GM11168 (cell line): Measurements from ENCODE around the gene NEB.
"Not testable (repeated sequence)": the region's sequence is repeated elsewhere in the genome, so short reads cannot be mapped to it uniquely, and the experiment has no call there.

Source experiments
- in situ Hi-C: fragments of 300-500 bp; cut with MboI; formaldehyde crosslinking; loops from one replicate; pipeline ENCODE4 v1.12.0; 2022; ENCODE audit warnings: low sequenced_read_pairs; ENCODE audit not compliant: unreplicated experiment

The NEB gene

DNA sequence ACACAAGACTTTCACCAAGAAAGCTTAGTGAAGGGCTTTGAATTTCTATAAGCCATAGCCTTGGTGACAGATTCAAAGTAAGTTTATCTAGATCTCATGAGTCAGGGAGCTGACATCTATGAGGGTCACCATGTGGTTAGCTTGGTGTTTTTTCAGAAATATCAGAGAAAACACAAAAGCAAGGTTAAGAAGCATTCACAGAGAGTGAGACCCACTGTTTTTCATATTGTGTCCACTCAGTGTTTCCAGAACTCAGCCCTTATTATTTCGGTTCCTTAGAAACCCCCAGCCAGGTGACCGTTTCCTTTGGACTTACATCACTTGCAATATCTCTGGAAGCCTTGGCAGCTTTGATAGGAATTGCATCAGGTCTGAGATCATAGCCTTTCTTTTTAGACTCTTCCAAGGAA is 76.6 kb downstream of the NEB start:
- in situ Hi-C loops: no loop called here

DNA sequence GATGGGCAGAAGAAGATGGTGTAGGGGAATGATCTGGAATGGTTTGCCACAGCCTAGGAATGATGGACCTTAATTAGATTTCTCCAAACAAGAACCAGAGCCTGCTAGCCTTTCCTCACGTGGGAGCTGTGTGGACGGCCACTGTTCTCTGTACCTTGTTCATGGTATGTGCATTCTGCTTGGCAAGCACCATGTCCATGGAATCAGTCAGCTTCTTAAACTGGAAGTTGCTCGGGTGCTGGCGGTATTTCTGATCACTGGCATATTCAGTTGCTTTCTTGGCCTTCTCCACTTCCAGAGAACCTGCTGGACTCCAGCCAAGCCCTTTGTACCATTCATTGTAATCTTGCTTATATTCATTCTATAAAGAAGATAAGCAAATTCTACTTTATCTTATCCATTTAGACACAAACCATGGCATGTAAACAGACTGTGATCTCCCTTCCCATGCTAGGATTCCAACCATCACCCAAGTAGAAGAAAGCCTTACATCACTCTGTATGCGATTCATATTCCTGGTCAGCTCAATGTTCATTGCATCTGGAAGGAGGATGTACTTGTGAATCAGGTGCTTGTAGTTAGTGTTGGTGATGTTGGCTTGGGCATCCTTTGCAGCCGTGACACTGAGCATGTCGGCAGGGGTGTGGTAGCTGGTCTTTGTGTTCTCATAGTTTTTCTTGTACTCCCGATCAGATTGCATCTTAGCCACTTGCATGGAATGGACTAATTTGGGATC is 78.4 kb downstream of the NEB start:
- in situ Hi-C loops: no loop called here

DNA sequence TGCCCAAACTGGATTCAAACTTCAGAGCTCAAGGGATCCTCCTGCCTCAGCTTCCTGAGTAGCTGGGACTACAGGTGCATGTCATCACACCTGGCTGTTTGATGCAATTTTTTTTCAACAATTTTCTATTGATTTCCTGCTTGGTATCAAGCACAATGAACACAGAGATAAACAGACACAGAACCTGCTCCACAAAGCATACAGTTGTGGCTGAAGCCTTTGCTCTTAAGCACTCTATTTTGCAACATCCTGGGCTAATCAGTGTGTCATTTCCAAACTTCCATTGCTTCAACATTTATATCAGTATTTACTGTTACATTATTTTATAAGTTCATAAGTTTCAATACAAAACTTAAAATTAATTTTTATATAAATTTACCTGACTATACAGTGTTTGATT is 79.4 kb downstream of the NEB start:
- in situ Hi-C loops: no loop called here

DNA sequence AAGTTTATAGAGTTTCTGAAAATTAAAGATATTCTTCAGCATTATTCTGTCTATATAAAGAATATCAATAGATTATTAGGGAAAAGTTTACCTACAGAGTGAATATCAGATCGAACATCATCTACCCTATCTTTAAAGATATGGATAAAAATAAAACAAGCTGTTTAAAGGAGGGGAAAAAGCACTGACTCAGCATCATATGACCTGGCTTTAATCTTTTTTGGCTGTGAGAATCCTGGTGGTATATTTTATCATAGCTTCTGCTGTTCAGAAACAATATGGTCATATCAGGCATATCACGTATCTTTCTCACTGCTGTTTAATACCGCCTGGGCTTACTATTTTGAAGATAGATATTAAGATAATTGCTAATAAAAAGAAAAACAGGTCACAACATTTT is 80.2 kb downstream of the NEB start:
- in situ Hi-C loops: no loop called here

DNA sequence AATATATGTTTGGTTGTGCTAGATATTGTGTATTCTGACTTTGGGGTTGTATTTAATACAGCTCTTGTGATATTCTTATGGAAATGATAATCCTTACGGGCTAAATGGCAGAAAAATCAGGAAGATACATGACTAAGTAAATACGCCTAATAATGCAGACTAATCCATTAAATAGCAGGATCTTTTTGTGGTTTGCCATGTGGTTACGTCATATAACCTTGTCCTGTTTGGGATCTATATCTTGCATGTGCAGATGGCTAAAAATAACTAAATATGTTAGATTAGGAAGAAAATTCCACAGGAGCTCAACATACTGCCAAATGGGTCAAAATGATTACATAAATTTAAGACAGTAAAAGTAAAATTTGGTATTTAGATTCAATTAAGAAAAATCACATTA is 83.0 kb downstream of the NEB start:
- in situ Hi-C loops: no loop called here

DNA sequence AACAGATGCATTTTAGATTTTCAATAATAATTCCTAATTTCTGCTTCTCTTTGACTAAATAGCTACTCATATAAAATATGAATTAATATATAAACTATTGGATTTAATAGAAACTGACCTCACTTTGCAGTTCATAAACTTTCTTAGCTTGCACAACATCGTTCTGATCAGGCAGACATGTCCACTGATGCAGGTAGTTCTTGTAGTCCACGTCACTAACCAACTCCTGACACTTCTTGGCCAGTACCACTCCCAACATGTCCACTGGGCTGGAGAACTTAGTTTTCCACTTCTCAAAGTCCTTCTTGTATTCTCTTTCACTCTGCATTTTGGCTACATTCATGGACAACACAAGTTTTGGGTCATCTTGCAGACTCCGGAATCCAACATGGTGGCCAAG is 83.8 kb downstream of the NEB start:
- in situ Hi-C loops: no loop called here

DNA sequence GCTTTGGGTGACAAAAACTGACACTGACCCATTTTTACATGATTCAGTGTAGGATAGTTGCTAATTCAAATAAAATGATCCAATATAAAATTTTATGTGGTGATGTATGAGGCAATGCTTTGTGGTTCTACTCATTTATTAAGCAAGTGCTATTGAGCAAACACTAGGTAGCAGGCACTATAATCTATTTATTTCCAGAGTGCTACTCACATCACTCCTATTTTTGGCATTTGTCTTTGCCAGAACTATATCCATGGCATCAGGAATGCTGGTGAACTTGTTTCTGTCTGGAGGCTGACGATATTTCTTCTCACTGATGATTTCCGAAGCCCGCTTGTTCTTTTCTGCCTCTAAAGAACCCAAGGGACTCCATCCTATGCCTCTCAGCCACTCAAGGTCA is 84.3 kb downstream of the NEB start:
- in situ Hi-C loops: no loop called here

DNA sequence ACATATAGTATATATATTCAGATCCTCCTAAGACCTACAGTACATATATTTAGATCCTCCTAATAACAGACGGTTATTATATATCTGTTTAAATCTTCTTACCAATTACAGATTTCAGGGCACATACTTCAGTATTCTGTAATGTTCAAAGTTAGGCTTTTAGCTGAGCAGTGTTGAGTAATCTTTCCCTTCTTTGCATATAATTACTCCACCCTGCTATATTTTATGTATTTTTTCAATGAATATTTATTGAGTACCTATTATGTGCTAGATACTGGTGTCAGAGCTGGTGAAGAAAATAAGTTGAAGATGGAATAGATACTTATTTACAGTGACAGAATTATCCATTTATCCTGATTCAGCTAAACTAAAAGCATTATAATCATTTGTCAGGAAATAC is 84.9 kb downstream of the NEB start:
- in situ Hi-C loops: no loop called here

DNA sequence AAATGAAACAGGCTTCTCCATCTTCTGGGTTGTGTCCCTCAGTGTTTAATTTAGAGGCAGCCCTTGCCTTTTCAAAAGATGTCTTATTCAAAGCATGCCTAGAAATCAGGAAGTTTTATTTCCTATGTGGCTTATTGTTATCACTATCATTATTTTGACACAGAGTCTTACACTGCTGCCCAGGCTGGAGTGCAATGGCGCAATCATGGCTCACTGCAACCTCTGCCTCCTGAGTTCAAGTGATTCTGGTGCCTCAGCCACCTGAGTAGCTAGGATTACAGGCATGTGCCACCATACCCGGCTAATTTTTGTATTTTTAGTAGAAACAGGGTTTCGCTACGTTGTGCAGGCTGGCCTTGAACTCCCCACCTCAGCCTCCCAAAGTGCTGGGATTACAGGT is 87.8 kb downstream of the NEB start:
- in situ Hi-C loops: not testable (repeated sequence)

DNA sequence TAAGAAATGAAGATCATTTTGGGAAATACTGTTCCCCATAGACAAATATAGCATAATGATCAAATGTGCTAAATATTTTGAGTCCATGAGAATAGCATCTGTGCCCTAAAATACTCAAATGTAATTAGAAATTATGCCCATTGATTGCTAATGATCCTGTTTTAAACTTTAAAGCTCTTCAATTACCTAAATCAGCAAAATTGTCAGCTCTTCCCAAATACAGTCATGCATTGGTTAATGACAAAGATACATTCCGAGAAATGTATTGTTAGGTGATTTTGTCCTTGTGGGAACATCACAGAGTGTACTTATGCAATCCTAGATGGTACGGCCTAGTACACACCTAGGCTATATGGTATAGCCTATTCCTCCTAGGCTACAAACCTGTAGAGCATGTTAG is 89.7 kb downstream of the NEB start:
- in situ Hi-C loops: no loop called here

DNA sequence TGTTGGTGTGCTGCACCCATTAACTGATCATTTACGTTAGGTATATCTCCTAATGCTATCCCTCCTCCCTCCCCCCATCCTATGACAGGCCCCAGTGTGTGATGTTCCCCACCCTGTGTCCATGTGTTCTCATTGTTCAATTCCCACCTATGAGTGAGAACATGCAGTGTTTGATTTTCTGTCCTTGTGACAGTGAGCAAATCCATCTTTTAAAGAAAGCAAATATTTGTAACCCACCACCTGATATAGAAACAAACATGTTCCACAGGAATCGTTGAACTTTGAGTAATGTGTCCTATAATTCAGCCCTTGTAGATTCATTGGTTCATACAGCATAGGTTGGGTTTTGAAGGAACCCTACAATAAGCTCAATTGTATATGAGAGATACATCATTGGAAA is 92.4 kb downstream of the NEB start:
- in situ Hi-C loops: not testable (repeated sequence)

DNA sequence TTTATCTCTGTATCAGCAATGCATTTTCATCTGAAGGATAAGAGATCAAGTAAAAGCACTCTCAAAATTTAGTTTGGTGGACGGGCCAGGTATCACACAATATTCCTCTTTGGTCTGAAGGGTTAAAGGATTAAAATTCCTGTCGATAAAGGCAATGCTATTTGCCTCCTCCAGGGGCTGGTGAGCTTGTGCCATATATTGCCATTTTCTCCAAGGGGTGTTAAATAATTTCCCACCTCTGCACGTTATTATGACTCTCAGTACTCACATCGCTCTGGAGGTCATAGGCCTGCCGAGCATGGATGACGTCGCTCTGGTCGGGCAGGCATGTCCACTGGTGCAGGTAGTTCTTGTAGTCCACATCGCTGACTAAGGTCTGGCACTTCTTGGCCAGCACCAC is 94.2 kb downstream of the NEB start:
- in situ Hi-C loops: no loop called here

DNA sequence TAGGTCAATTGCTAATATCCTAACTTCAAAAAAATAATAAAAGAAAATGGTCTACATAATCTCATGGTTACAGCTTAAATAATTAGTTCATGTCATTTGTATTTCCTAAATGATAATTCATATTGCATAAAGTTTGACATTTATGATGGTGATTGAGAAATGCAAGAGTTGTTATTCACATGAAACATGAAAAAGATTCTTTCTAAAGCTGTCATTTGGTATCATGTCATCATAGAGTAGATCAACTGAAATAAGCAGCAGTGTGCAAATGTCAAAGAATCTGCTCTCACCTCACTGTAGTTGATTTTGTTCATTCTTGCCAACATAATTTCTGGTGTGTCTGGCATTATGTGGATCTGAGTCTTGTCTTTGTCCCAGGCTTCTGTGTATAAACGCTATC is 95.3 kb downstream of the NEB start:
- in situ Hi-C loops: no loop called here

DNA sequence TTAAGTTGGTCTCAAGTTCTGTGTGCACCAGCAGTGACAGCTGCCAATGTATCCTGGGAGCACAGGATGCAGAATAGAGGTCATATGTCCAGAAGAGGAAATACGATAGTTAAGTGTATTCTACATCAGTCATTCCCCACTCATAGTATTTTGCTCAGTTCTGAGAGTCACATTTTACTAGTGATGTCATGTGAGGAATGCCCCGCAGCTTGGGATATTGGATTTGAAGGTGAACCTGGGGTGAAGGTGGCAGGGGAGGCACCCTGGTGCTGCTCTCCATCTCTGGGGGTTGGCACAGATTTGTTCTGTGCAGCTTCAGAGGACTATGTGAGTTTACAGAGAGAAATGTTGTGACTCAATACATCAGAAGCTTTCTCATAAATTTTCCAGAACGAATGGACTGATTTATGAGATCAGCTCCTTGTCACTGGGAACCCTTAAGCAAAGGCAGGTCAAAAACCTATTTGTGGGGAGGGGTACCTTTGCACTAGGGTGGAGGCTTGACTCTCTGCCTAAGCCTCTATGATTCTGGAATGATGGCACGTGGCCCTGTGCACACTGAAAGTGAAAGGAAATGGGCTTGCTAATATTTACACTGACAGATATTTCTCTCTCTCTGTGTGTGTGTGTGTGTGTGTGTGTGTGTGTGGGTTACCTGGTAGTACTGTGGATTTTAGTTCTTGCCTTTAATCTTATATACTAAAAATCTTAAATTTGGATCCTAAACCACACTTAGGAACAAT is 95.9 kb downstream of the NEB start:
- in situ Hi-C loops: no loop called here

DNA sequence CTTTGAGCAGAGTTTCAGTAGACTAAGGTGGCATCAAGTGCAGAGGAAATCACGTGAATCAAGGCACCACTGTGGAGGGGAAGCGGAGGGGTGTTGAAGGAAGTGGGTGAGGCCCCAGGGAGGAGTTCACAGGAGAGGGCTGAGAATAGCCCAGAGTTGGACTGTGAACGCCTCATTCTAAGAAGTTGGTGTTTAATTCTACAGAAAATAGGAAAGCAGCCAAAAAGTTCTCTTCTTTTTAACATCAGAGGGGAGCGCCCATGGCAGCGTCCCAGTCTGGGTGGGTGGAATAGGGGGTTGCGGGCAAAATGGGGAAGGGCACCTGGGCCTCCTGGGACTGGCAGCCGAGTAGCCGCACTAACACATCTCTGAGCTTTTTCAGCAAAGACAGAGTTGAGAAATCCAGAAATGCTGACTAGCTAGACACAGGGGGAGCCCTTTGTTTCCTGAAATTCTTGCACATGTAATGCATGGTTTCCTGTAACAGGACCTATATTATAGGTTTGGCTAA is 97.0 kb downstream of the NEB start:
- in situ Hi-C loops: no loop called here

DNA sequence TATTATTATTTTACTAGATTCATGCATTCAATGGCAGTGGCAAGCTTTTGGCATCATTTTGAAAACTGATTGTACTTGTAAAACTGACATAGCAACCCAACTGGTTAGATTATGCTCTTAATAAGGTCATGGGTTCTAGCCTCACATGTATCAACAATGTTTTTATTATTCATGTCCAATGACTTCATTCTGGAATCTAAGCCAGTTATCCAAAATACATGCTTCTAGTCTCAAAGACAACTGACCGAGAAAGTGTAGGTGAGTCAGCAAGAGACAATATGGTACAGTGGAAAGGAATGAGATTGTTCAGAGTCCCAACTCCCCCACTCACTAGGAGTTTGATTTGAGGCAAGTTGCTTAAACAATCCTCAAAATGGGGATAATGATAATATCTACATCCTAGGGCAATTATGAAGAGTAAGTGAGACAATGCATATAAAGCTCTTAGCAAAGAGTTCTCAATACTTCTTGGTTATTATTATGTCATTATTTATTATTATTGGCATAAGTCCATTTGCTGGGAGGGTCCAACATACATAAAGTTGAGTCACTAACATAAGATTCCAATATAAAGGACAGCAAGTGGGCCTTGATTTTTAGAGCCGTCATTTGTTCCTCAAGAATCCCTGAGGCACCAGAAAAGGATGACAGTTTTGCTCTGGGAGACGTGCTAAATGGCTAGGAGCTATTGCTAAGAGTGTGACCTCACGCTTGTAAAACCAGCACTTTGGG is 99.4 kb downstream of the NEB start:
- in situ Hi-C loops: no loop called here

DNA sequence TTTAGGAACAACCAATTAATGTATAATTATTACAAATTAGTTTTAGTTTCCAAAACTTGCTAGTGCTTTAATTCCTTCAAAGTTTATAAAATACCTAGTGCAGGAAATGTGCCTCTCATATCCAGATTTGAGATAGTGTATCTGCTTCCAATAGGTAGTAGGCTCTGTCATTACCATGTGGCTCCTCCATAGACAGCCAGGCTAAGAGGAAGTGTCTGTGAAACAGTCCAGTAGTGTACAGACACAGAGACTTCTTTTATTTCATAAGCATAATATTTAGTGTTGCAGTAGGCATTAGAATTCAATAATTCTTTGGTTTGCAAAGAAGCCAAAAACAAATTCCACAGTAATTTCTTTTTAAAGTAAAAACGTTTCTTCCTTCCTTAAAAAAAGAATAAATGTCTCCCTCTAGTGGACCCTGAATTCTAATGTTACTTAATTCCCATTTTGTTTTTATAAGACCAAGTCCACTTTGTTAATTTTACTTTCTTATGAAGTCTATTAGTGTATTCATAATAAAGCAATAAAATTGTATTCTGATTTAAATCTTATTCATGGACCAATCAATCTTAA is 101.2 kb downstream of the NEB start:
- in situ Hi-C loops: no loop called here

DNA sequence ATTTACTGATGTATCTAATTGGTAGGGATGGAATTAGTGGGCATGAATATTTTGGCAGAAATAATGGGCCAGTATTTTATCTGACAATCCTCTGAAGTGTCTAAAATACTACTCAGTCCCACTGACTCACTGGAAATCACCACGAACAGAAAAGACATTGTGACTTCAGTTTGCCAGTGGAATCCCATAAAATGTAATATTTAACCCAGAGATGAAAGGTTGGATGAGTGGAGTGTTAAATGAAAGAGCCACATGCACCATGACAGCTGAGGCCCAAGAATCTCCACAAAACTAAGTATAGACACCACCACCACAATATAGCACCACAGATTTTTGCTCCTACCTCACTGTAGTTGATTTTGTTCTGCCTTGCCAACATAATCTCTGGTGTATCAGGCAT is 103.9 kb downstream of the NEB start:
- in situ Hi-C loops: no loop called here

DNA sequence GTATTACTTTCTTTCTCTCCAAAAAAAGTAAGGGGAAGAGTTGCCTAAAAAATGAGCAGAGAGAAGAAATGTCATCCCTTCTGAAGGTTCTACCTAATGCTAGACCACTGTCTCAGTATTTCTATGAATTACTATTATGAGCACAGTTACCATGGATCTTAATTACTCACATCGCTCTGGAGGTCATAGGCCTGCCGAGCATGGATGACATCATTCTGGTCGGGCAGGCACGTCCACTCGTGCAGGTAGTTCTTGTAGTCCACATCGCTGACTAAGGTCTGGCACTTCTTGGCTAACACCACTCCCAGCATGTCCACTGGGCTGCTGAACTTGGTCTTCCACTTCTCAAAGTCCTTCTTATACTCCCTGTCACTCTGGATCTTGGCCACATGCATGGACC is 106.9 kb downstream of the NEB start:
- in situ Hi-C loops: no loop called here

DNA sequence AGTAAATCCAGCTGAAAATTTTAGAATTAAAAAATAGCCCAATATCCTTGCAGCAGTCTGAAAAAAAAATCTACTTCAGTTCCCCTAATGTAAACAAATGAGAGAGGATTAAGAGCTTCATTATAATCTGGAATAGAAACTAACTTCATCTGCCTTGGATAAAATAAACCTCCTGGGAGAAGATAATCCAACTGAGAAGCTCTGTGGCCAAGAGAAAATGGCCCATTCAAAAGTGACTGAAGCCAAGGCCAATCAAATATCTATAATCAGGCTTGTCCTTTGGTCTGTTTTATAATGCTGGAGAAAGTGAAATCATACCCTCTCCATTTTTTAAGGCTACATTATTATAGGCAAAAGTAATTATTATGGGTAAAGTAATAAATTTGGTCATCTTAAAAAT is 110.0 kb downstream of the NEB start:
- in situ Hi-C loops: loop anchor here (25.0 kb wide), 1 partner anchor 388 kb away; no protein-coding TSS in a partner anchor

DNA sequence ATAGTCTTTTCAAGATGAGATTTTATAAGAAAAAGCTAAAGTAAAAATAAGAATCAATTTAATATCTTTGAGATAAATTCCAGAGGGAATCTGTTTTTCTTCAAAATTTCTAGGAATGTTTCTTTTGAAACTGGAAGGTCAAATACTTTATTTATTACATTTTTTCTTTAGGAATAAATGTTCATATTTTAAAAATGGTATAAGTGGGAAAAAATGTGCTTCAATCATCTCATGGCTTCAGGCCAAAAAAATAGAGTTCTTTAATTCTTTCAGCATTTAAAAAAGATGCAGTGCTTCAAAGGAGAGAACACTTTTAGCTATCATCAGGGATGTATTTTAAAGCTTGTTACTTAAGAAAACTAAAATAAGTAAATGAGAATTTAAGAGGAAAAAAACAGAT is 110.6 kb downstream of the NEB start:
- in situ Hi-C loops: loop anchor here (25.0 kb wide), 1 partner anchor 389 kb away; no protein-coding TSS in a partner anchor
